HEK293 (cell line): Measurements from ENCODE around the gene SALL1.

Experiments
- CTCF ChIA-PET: fragments of 350-600 bp; formaldehyde crosslinking; extraction: SDS; loops from one replicate; lab custom pipeline; 2021; ENCODE audit warnings: antibody characterized with exemption; lab: Yijun Ruan, JAX
- POLR2A ChIA-PET: fragments of 300-600 bp; formaldehyde crosslinking; extraction: SDS; loops from one replicate; lab custom pipeline; 2020; ENCODE audit warnings: antibody characterized with exemption, inconsistent platforms; lab: Yijun Ruan, JAX
- H3K27ac ChIP-seq: fragments of 200-500 bp; sonication (Bioruptor generic); 2 replicates; pipeline ENCODE4 v1.5.1; 2014; ENCODE audit warnings: low read depth, low read length, control low read depth, inconsistent platforms; ENCODE audit errors: extremely low read depth
- H3K36me3 ChIP-seq, 2 experiments: fragments of 200-500 bp in 1 of 2; sonication (Bioruptor generic) in 1 of 2; 1 replicate in 1 of 2; 2 replicates in 1 of 2; pipeline ENCODE4 v1.5.1; 2014 to 2017; ENCODE audit warnings: inconsistent platforms in 2 of 2, low read length in 2 of 2; ENCODE audit not compliant: control insufficient read depth in 2 of 2, insufficient read depth in 1 of 2
- H3K4me1 ChIP-seq: fragments of 200-500 bp; sonication (Bioruptor generic); 2 replicates; pipeline ENCODE4 v1.5.1; 2014; ENCODE audit warnings: mild to moderate bottlenecking, low read length, inconsistent platforms; ENCODE audit not compliant: control insufficient read depth, insufficient read depth
- H3K4me3 ChIP-seq: 2 replicates; pipeline ENCODE4 v1.5.1; 2011; ENCODE audit warnings: low read depth, mild to moderate bottlenecking, control low read depth, low read length, moderate library complexity
- H3K9me3 ChIP-seq: fragments of 200-500 bp; sonication (Bioruptor generic); 2 replicates; pipeline ENCODE4 v1.5.1; 2014; ENCODE audit warnings: low read depth, low read length, inconsistent platforms; ENCODE audit not compliant: control insufficient read depth, insufficient read depth
- ELK4 ChIP-seq: IDR thresholded peaks from 2 replicates; pipeline ENCODE4 v1.6.1; 2011; ENCODE audit warnings: mild to moderate bottlenecking, low read depth, low read length, borderline replicate concordance
- GLIS1 ChIP-seq: fragments of 450-650 bp; formaldehyde crosslinking; IDR thresholded peaks from 2 replicates; pipeline ENCODE4 v1.5.1; 2016; ENCODE audit warnings: missing biosample characterization, missing genetic modification characterization
- PRDM4 ChIP-seq: fragments of 450-650 bp; formaldehyde crosslinking; IDR thresholded peaks from 2 replicates; pipeline ENCODE4 v1.5.1; 2017; ENCODE audit warnings: missing biosample characterization, missing genetic modification characterization
- SCRT2 ChIP-seq: fragments of 450-650 bp; formaldehyde crosslinking; IDR thresholded peaks from 2 replicates; pipeline ENCODE4 v1.5.1; 2016; ENCODE audit warnings: missing biosample characterization, missing genetic modification characterization
- TCF7L2 ChIP-seq: IDR thresholded peaks from 2 replicates; pipeline ENCODE4 v1.6.1; 2011; ENCODE audit warnings: low read depth, mild to moderate bottlenecking, inconsistent platforms, low read length, moderate library complexity, borderline replicate concordance
- ZEB2 ChIP-seq: fragments of 450-650 bp; formaldehyde crosslinking; IDR thresholded peaks from 2 replicates; pipeline ENCODE4 v1.5.1; 2016; ENCODE audit warnings: missing biosample characterization, missing genetic modification characterization
- ZNF302 ChIP-seq: fragments of 450-650 bp; formaldehyde crosslinking; IDR thresholded peaks from 2 replicates; pipeline ENCODE4 v1.5.1; 2016; ENCODE audit warnings: missing biosample characterization, missing genetic modification characterization, low read depth
- ZNF324 ChIP-seq: fragments of 450-650 bp; formaldehyde crosslinking; IDR thresholded peaks from 2 replicates; pipeline ENCODE4 v1.5.1; 2016; ENCODE audit warnings: missing biosample characterization, missing genetic modification characterization
- ZNF335 ChIP-seq: fragments of 450-650 bp; formaldehyde crosslinking; conservative IDR thresholded peaks from 2 replicates; pipeline ENCODE4 v1.5.1; 2016; ENCODE audit warnings: missing biosample characterization, missing genetic modification characterization
- ZNF529 ChIP-seq: fragments of 450-650 bp; formaldehyde crosslinking; IDR thresholded peaks from 2 replicates; pipeline ENCODE4 v1.5.1; 2017; ENCODE audit warnings: missing genetic modification characterization, missing biosample characterization; ENCODE audit not compliant: insufficient replicate concordance
- ZNF544 ChIP-seq: fragments of 450-650 bp; formaldehyde crosslinking; IDR thresholded peaks from 2 replicates; pipeline ENCODE4 v1.5.0; 2017; ENCODE audit warnings: missing biosample characterization, missing genetic modification characterization
- ZNF624 ChIP-seq: fragments of 450-650 bp; formaldehyde crosslinking; IDR thresholded peaks from 2 replicates; pipeline ENCODE4 v1.5.1; 2017; ENCODE audit warnings: missing biosample characterization, missing genetic modification characterization
- ZNF660 ChIP-seq: fragments of 450-650 bp; IDR thresholded peaks from 2 replicates; pipeline ENCODE4 v1.5.1; 2018; ENCODE audit warnings: missing biosample characterization, mild to moderate bottlenecking, missing genetic modification characterization
- ZNF837 ChIP-seq: fragments of 450-650 bp; formaldehyde crosslinking; IDR thresholded peaks from 2 replicates; pipeline ENCODE4 v1.5.1; 2016; ENCODE audit warnings: missing biosample characterization, missing genetic modification characterization
- ZSCAN23 ChIP-seq: fragments of 450-650 bp; formaldehyde crosslinking; IDR thresholded peaks from 2 replicates; pipeline ENCODE4 v1.5.1; 2016; ENCODE audit warnings: missing biosample characterization, missing genetic modification characterization
- TF ChIP-seq, protein P1 (sequence below): fragments of 450-650 bp; IDR thresholded peaks from 2 replicates; pipeline ENCODE4 v1.5.1; 2018; ENCODE audit warnings: missing biosample characterization, missing genetic modification characterization

SALL1 gene

GRCh38 chr16:51112323-51112722, 38.7 kb downstream of the SALL1 start (continued):
- no peak for TF ChIP-seq PRDM4
- TF ChIP-seq ELK4: no peak
- TF ChIP-seq ZEB2 (tag by site-specific recombination): no peak

DNA sequence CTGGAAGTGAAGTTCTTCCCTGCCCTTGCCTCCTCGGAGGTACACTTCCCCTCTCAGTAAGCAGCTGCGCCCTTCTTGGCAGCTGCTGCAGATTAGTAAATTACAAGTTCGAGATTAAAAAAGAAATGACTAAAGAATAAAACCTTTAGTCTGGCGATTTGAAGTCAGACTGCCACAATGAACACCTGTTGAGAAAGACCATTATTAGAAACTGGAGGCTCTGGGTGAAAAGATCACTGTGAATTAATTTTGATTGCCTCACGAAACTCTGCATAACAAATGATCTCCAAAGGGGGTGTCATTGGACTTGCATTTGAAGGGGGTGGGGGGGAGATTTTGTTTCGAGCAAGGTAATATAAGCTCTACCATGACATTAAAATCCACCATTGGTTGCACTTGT, 39.3 kb downstream of the SALL1 start:
- ChIA-PET POLR2A (no interaction called here), CTCF (no interaction called here)
- TF ChIP-seq ZNF324 (tag by site-specific recombination): no peak
- peak; percentile 58; the same call in 1 of the 2 replicates for TF ChIP-seq SCRT2 (tag by site-specific recombination)
- H3K27ac ChIP-seq: no peak overlapping the region
- H3K36me3 ChIP-seq: no peaks in the 10 kb centered on the region
- no peaks in the 10 kb centered on the region for H3K9me3 ChIP-seq
- H3K4me3 ChIP-seq: no peak overlapping the region
- no peaks in the 10 kb centered on the region for H3K4me1 ChIP-seq

DNA sequence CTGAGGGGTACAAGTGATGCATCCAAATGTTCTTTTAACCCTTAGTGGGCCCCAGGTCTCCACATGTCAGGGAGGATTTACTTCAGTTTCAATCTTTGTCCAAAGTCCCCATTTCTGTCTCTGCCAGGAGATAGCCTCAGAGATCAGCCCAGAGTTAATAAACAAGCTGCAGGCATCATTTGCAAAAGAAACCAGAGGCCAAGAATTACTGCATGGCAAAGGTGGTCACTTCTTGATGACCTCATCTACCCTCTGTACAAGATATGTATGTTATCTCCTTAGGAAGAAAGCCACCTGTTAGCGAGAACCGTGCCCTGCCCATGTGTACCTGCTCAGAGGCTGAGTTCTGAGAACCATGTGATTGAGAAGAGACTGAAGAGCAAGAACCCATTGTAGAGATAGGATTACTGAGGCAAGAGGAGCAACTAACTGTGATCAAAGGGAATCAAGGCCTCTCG, 40.3 kb downstream of the SALL1 start:
- no peak overlapping the region for H3K27ac ChIP-seq
- TF ChIP-seq TCF7L2 (no peak), ZNF837 (no peak), GLIS1 (tag by site-specific recombination) (no peak), ZSCAN23 (tag by site-specific recombination) (no peak), ZNF335 (no peak)
- TF ChIP-seq, protein P1, sequence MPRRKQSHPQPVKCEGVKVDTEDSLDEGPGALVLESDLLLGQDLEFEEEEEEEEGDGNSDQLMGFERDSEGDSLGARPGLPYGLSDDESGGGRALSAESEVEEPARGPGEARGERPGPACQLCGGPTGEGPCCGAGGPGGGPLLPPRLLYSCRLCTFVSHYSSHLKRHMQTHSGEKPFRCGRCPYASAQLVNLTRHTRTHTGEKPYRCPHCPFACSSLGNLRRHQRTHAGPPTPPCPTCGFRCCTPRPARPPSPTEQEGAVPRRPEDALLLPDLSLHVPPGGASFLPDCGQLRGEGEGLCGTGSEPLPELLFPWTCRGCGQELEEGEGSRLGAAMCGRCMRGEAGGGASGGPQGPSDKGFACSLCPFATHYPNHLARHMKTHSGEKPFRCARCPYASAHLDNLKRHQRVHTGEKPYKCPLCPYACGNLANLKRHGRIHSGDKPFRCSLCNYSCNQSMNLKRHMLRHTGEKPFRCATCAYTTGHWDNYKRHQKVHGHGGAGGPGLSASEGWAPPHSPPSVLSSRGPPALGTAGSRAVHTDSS (tag by site-specific recombination): no peak
- POLR2A ChIA-PET: no interaction called here
- H3K4me3 ChIP-seq: no peak overlapping the region
- H3K4me1 ChIP-seq: no peaks in the 10 kb centered on the region
- CTCF ChIA-PET: no interaction called here
- no peaks in the 10 kb centered on the region for H3K9me3 ChIP-seq
- H3K36me3 ChIP-seq: no peaks in the 10 kb centered on the region

DNA sequence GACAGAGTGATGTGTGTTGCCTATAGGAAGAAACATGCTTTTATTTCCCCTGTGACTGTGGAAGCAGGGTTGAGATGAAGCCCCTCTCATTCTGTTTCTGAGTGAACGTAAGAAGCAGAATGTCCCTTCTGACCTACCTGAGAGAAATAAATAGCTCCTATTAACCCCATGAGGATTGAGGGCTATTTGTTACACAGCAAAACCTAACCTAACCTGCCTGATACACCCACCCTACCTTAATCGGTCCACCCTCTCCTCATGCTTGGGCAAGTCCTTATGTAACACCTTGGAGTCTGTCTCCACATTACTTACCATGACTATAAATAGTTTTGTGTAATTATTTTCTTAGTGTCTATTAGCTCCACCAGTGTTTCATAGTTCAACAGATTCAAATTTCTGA, 41.9 kb downstream of the SALL1 start:
- TF ChIP-seq ZNF624 (no peak), ZNF544 (tag by site-specific recombination) (no peak), ZNF302 (tag by site-specific recombination) (no peak), ZNF660 (tag by site-specific recombination) (0 out of 2 replicates have a peak, but pooled peaks have one; percentile 24), ZNF529 (no peak)
- H3K4me1 ChIP-seq: no peaks in the 10 kb centered on the region
- H3K36me3 ChIP-seq: no peaks in the 10 kb centered on the region
- H3K27ac ChIP-seq: no peak overlapping the region
- CTCF ChIA-PET: no interaction called here
- POLR2A ChIA-PET: interaction anchor here (0.7 kb wide), 1 partner anchor 661 kb away, joined by 3 read pairs; no protein-coding TSS in a partner anchor
- H3K4me3 ChIP-seq: no peak overlapping the region
- H3K9me3 ChIP-seq: no peaks in the 10 kb centered on the region
